ENCODE results near the gene TAX1BP3. TPM values are rescaled to one million over a fixed set of nuclear protein-coding genes. Genes with fewer than 3 reads are reported as not detected.

The TAX1BP3 gene
- total and polyA plus RNA-seq, 2 of the 13 experiments (the other 11 are each of a cell fraction or from before 2014, with no cell fraction given), result 16.7 to 45.1 TPM

- TF ChIP-seq THAP11 (CRISPR knock-in tag; IDR thresholded peaks at IDR 0.05) (no peak), ZNF704 (CRISPR knock-in tag; IDR thresholded peaks at IDR 0.05; ENCODE audit: borderline replicate concordance) (no peak), SYNCRIP (IDR thresholded peaks at IDR 0.05; ENCODE audit: insufficient read depth, low read depth, low read length) (no peak), NFE2L2 (IDR thresholded peaks at IDR 0.05; ENCODE audit: low read length) (no peak), ZNF652 (CRISPR knock-in tag; IDR thresholded peaks at IDR 0.05; ENCODE audit: borderline replicate concordance, low read depth) (no peak), ZNF841 (CRISPR knock-in tag; IDR thresholded peaks at IDR 0.05; ENCODE audit: borderline replicate concordance) (no peak), KAT2B (IDR thresholded peaks at IDR 0.05; ENCODE audit: borderline replicate concordance, low read depth, low read length) (no peak), PRDM4 (CRISPR knock-in tag; IDR thresholded peaks at IDR 0.05; ENCODE audit: borderline replicate concordance) (no peak), ETV6 (CRISPR knock-in tag; conservative IDR thresholded peaks at IDR 0.05) (no peak), ZNF776 (CRISPR knock-in tag; IDR thresholded peaks at IDR 0.05) (no peak), ZNF563 (CRISPR knock-in tag; IDR thresholded peaks at IDR 0.05) (0 out of 2 replicates have a peak, but pooled peaks have one; percentile 4), SAP130 (CRISPR knock-in tag; IDR thresholded peaks at IDR 0.05; ENCODE audit: low read depth) (no peak; the same call in 1 of the 2 replicates), ERF (CRISPR knock-in tag; IDR thresholded peaks at IDR 0.05) (no peak), RBM22 (optimal IDR thresholded peaks at IDR 0.05; ENCODE audit: low read length) (no peak), SMYD3 (CRISPR knock-in tag; IDR thresholded peaks at IDR 0.05) (0 out of 2 replicates have a peak, but pooled peaks have one; percentile 56), RFX5 (IDR thresholded peaks at IDR 0.05; ENCODE audit: low read depth, low read length) (no peak), ZNF737 (CRISPR knock-in tag; IDR thresholded peaks at IDR 0.05; ENCODE audit: borderline replicate concordance) (no peak), ZBTB3 (CRISPR knock-in tag; IDR thresholded peaks at IDR 0.05; ENCODE audit: borderline replicate concordance, low read depth) (no peak; the same call in 1 of the 2 replicates), DMAP1 (CRISPR knock-in tag; IDR thresholded peaks at IDR 0.05) (no peak), ZFP90 (CRISPR knock-in tag; IDR thresholded peaks at IDR 0.05; ENCODE audit: borderline replicate concordance) (no peak; the same call in 1 of the 2 replicates), MEIS2 (CRISPR knock-in tag; IDR thresholded peaks at IDR 0.05) (no peak), NFIC (IDR thresholded peaks at IDR 0.05; ENCODE audit: low read length) (no peak; the same call in 1 of the 2 replicates), CERS6 (CRISPR knock-in tag; IDR thresholded peaks at IDR 0.05) (no peak), AGO2 (optimal IDR thresholded peaks at IDR 0.05; ENCODE audit: low read depth, low read length) (no peak), ZNF292 (CRISPR knock-in tag; IDR thresholded peaks at IDR 0.05; ENCODE audit: borderline replicate concordance, low read depth) (no peak), BORCS8-MEF2B (CRISPR knock-in tag; IDR thresholded peaks at IDR 0.05) (no peak), FOXK1 (CRISPR knock-in tag; IDR thresholded peaks at IDR 0.05; ENCODE audit: borderline replicate concordance, low read depth) (no peak), NCOA2 (CRISPR knock-in tag; IDR thresholded peaks at IDR 0.05) (no peak), POLR2AphosphoS5 (IDR thresholded peaks at IDR 0.05; ENCODE audit: low read depth, low read length) (0 out of 2 replicates have a peak, but pooled peaks have one; percentile 3)
Measured at GRCh38 chr17:3635474-3636153, 32.8 kb downstream of the TAX1BP3 start (continued).
